T47D (cell line): Measurements from ENCODE around the gene NFE2L2.

Source experiments
- DNase-seq, 2 experiments: peaks; one replicate each; pipeline versions ENCODE4 v3.0.0 to v3.0.0-alpha.2; 2011 to 2012; ENCODE audit warnings: low read depth in 1 of 2, low spot score in 1 of 2
- JUND ChIP-seq: IDR thresholded peaks from 2 replicates; pipeline ENCODE4 v1.6.1; 2012; ENCODE audit warnings: low read depth
- in situ Hi-C: cut with HindIII; loops from 2 replicates; pipeline ENCODE4 v1.10.0; 2016; ENCODE audit warnings: low sequenced_read_pairs, low pct_unique_long_range_greater_than_20kb

NFE2L2 gene

DNA sequence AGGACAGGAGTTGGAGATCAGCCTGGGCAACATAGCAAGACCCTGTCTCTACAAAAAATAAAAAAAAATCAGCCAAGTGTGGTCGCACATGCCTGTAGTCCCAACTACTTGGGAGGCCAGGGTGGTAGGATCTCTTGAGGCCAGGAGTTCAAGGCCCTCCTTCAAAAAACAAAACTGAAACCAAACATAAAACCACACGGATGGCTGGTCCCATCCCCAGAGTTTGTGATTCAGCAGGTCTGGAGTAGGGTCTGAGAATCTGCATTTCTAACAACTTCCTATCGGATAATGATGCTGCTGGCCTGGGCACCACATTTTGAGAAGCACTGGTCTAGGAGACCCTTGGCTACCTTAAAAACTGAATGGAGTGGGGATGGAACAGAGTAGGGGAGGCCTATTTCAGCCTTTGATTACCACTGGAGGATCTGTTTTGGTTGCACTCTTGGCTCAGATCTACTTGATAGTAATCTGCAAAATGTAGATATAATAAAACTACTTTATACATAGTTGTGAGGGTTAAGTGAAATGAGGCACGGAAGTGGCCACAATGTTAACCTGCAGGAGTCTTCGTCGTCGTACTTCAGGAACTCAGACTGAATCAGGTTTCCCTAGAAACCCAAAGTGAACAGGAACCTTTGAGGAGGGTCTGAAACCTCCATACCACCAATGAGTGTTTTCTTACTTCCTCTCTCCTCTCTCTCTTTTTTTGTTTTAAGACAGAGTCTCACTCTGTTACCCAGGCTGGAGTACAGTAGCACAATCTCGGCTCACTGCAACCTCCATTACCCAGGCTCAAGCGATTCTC, 25.5 kb upstream of the NFE2L2 start:
- in situ Hi-C loops, result no loop called here
- no peak for DNase-seq
- no peak for TF ChIP-seq JUND

DNA sequence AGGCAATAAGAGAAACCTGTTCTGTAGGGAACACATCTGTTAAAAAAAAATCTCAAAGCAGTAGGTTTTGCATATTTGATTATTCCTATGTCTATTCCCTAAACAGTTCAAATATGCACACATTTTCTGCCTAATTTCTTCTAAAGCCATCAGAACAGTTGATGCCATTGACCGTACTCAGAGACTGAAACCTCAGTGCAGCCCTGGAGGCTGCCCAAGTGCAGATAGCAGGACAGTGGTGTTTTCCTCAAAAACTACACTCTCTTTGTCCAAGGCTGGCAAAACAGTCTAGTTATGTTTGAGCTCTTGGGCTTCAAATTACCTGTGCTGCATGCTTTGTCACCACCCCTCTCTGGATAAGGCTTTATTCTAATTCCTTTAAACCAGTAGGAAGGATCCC, 23.3 kb upstream of the NFE2L2 start:
- TF ChIP-seq JUND, result no peak
- no peak for DNase-seq
- in situ Hi-C loops, result no loop called here

DNA sequence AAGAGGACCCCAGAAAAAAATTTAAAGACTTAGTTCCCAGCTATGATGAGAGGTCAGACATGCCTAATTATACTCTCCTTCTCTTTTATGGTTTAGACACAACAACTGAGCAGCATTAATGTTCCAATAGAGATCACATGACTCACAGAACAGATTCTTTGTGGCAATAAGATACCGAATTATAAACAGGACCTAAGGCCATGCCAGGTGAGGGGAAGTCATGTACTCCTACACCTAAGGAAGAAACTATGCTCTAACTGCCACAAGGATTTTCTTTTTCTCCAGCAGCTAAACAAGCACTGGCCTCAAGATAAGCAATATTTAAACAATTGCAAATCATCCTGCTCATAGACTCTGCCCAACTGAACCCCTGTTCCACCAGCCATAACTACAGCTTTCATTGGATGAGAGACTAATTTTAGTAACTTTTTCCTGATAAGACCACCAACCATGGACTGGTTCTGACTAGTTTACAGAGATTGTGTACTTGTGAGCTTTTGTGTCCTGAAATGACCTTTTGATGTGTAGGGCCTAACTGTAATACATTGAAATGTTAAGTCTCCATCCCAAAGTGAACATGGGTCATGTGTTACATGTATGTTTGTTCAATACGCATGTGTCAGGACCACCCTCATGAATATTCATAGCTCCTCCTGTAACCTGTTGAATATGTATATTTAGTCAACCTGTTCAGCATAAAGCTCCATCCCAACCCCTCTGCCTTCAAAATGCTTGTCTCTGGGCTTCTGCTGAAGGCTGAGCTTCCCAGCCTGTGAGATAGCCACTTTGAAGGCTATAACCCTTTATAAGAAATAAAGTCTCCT, 21.6 kb upstream of the NFE2L2 start:
- no peak for TF ChIP-seq JUND
- no peak for DNase-seq
- in situ Hi-C loops, result no loop called here

DNA sequence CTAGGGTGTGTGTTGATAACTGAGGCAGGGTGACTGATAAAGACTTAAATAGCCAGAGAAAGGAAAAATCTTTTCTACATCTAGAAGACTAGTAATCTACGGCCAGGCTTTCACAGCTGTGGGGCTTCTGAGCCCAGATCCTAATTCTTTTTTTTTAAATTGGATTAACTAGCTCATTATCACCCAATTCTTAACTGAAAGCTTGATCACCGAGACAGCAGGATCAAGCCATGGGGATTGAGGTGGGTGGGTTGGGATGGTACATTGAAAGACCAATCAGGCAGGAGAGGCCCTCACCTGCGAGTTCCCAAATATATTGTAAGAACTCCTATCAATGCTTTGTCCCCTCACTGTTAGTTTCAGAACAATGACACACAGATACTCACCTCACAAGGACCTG, 20.0 kb upstream of the NFE2L2 start:
- no peak for DNase-seq
- in situ Hi-C loops, result no loop called here
- TF ChIP-seq JUND, result no peak

DNA sequence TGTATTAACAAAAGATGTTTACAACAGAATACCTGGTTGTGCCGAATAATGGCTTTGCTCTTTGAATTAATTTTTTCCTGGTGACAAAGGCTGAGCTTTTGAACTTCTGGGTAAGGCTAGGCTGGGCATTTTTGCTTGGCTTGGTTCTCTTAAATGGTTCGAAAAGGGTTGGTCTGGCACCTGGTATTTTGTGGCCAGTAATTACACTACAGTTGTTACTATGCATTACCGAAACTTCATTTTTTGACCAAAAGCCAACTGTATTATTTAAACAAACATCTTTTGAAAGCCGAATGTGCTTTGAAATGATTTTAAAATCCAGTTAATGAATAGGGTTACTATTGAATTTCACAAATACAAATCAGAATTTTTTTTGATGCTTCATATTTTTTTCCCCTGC, 19.4 kb upstream of the NFE2L2 start:
- TF ChIP-seq JUND, result no peak
- in situ Hi-C loops, result no loop called here
- DNase-seq, result no peak

DNA sequence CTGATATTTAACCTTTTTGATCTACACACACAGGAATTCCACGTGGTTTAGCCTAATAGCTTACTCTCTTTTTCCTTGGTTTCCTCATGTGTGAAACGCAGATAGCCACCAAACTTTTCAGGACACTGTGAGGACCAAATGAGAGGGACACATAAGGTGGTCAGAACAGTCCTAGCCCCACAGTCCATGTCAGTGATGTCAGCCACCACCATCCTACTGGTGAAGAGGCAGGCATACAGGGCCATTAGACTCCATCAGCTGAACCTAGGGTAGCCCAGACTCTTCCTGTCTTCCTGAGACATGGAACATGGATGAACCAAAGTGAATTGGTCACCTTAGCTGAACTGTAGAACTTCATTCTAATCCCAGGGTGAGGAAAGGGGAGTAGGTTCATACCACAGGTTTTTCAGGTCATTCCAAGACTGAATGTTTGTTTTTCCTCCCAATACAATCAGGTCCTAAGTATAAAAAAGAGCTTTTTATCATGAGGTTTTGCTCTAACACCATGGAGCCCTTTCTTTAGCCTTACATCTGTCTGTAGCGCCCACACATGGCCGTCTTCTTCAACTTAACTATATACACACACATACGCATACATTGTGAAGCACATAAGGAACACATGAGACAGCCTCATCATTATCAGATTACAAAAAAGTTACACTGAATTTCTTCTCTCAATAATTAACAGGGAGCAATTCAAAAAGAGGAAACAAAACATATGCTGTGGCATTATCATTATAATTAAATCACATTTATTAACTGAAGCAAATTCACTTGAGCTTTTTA, 18.5 kb upstream of the NFE2L2 start:
- no peak for DNase-seq
- in situ Hi-C loops, result no loop called here
- no peak for TF ChIP-seq JUND

DNA sequence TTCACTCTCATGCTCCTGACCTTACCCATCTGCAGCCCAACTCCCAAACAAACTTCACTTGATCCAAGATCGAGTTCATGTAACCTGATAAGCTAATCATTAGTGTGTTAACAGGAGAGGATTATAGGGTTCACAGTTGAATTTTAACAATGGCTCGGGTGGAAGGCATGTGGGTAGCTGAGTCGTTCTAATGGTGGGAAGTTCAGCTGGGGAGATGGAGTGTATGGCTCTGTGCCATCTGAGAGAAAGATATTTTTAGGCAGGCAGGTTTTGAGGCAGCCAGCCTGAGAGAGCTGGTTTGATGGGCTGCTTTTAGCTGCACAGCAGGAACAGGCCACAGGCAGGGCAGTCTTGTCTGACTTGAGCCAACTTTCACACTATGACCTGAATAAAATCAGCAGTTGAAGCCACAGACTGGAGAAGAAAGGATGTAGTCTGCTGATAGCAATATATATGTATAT, 17.7 kb upstream of the NFE2L2 start:
- no peak for TF ChIP-seq JUND
- in situ Hi-C loops, result no loop called here
- DNase-seq, result no peak

DNA sequence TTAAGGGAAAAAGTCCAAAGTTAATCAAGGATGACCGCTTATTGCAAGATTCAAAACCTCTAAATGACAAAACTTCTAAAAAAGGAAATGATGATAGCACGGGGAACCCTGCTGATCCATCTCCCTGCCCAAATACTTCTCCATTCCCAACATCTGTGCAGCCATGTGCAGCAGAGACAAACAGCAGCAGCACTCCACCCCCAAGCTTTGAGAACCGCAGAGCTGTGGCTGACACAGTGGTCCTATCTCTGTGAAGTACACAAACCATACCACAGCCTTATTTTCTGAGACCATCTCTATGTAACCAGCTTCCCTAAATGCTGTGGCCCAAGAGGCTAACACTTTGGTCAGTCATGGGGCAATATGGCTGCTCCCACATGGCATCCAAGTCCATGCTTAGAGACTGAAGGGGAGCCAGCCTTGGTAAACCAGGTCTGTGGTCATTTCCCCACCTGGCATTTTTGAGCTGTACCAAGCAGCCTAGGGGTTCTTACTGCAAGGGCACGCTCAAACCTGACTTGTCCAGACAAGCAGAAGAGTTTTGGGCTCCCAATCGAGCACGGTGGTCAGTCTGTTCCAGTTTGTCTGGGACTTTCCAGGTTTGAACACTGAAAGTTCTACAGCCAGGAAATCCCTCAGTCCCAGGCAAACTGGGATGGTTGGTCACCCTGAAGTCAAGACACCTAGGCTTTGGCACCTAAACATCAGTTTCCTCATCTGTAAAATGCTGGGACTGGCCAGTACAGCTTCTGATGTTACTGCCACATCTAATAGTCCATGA, 17.1 kb upstream of the NFE2L2 start:
- no peak for DNase-seq
- in situ Hi-C loops, result no loop called here
- no peak for TF ChIP-seq JUND

DNA sequence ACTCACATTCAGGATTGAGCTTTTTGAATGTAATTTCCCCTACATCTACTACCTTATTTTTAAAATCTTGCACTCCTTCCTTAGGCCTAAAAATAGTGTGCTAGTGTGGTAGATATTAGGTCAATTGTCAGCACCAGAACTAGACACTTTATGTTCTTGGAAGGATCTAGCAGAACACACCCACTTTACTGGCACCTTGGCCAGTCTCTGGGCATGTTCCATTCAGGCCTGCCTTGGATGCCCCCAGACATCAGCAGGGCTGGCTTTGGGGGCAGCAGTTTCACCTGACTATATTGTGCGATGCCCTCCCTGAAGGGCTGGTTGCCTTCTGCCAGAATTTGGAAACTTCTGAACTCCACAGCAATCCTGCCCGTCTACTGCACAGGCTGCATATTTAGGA, 15.3 kb upstream of the NFE2L2 start:
- no peak for DNase-seq
- no peak for TF ChIP-seq JUND
- in situ Hi-C loops, result no loop called here

DNA sequence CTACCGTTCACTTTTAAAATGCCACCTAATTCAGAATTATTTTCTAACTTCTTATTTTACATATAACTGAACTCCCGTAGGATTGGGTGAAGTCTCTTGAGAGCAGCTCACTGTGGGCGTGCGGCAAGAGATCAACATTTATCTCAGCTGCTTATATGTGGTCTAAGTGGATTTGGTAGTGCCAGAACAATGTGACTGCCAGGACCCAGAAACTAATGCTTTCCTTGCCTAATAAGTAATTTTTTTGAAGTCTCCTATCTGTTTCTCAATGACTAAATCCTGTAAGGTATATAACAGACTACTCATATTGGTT, 11.2 kb upstream of the NFE2L2 start:
- in situ Hi-C loops, result no loop called here
- DNase-seq, result no peak
- TF ChIP-seq JUND, result no peak

DNA sequence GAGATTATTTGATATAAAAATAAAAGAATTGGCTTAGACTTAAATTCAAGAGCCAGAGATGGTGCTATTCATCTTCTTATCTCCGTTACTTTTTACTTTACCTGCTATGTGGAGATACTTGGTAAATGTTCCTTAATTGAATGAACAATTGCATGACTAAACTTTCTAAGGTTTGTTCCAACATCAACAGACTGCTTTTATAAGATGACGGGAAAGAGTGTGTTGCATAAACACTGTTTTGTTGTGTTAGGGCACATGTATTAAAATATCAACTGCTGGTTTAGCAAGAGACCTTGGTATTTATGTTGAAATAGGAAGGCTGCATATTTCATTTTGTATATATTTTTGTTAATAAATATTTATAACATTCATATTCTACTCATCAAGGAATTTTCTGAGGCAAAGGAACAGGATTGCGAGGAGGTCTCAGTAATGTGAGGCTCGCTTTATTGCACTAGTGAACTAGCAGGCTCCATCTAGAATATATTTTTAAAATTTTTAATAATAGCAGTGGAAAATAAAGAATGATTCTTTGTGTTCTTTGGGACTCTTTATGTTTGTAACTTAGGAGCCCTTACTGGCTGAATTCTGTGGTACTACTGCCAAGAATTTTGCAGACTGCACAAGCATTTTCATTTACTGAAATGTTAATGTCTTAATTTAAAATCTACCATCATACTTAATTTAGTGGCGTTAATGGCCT, 10.7 kb upstream of the NFE2L2 start:
- no peak for TF ChIP-seq JUND
- in situ Hi-C loops, result no loop called here
- DNase-seq, result no peak

DNA sequence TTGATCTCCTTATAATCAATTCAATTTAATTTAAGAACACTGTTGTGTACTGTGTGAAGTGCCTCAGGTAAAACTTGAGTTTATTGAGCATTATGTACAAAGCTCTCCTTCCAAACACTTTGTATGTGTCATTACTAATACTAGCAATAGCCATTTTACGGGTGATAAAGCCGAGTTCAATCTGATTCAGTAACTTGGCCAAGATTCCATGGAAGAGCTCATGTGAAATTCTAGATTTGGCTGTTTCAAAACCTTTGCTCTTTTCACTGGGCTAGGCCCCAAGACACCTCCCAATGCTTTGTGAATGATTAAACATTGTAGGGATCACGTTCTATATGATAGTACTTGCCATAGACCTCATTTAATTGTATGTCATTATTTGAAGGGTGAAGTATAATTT, 8.9 kb upstream of the NFE2L2 start:
- no peak for DNase-seq

More for the DNA sequence above, 8.9 kb upstream of the NFE2L2 start:
- no peak for TF ChIP-seq JUND
- in situ Hi-C loops, result no loop called here
